ENCODE data around the gene ARHGAP12.

GRCh38 chr10:31902625-31903024, 26.0 kb downstream of the ARHGAP12 start:
- TF ChIP-seq CTCF (IDR thresholded peaks at IDR 0.05 in 8 of 11, conservative IDR thresholded peaks at IDR 0.05 in 3 of 11) (no peak), POLR2A (IDR thresholded peaks at IDR 0.05) (no peak)

Measured in spleen (tissue), 7 donors.